HUES48 (cell line): Measurements from ENCODE around the gene KCNMA1.

Experiments used
- H3K27ac ChIP-seq: one replicate; pipeline ENCODE4 v1.7.0; 2013; ENCODE audit warnings: low read depth, low read length, inconsistent platforms
- H3K27me3 ChIP-seq: 2 replicates; pipeline ENCODE4 v1.6.1; 2013; ENCODE audit warnings: mild to moderate bottlenecking, low read length; ENCODE audit not compliant: control insufficient read depth, insufficient read depth
- H3K36me3 ChIP-seq: 2 replicates; pipeline ENCODE4 v1.6.1; 2013; ENCODE audit warnings: low read length; ENCODE audit not compliant: control insufficient read depth, insufficient read depth
- H3K4me1 ChIP-seq: 2 replicates; pipeline ENCODE4 v1.6.1; 2013; ENCODE audit warnings: mild to moderate bottlenecking, low read length; ENCODE audit not compliant: control insufficient read depth, insufficient read depth
- H3K4me3 ChIP-seq: 2 replicates; pipeline ENCODE4 v1.5.1; 2013; ENCODE audit warnings: mild to moderate bottlenecking, low read depth, low read length
- H3K9ac ChIP-seq: 2 replicates; pipeline ENCODE4 v1.6.1; 2013; ENCODE audit warnings: mild to moderate bottlenecking, low read depth, low read length, moderate library complexity
- H3K9me3 ChIP-seq: 2 replicates; pipeline ENCODE4 v1.6.1; 2013; ENCODE audit warnings: low read length; ENCODE audit not compliant: control insufficient read depth, insufficient read depth

Gene KCNMA1

DNA sequence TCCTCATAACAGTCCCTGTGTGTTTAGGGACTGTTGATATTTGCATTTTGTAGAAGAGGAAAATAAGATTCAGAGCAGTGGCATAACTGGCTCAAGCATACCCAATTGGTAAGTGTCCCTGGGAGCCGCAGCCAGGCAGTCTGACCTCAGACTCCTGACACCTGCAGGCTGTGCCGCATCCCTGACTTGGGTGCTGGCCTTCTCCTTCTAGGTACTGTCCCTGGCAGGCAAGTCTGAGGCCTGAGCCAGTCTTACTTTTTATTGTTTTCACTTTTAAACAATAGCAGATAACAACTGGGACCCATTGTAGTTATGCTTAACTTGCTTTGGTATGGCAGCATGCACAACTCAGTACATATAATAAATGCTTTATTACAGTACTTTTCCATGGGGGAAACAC lies 717.0 kb downstream of the KCNMA1 start:
- no peaks in the 10 kb centered on the region for H3K27me3 ChIP-seq
- no peaks in the 10 kb centered on the region for H3K36me3 ChIP-seq
- no peaks in the 10 kb centered on the region for H3K9me3 ChIP-seq
- H3K9ac ChIP-seq = no peak overlapping the region
- no peak overlapping the region for H3K4me3 ChIP-seq
- H3K4me1 ChIP-seq = peaks cover 11% of the 10 kb centered on the region; the same call in 1 of the 2 replicates
- no peak overlapping the region for H3K27ac ChIP-seq

DNA sequence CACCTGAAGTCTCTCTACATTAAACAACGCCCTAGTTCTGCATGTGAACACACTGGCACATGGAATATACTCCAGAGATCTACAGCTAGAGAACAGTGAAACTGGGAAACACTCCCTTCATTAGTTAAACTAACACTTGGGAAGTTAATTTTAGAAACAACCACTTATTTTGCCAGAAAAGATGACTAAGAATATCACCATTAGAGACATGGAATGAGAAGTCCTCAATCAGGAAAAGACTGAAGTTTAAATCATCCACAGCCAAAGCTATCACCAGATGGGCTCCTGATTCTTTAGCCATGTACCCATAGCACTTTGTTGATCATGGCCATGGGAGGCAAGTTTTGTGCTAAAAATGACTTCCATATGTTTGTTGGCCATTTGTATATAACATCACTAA lies 719.5 kb downstream of the KCNMA1 start:
- no peaks in the 10 kb centered on the region for H3K9me3 ChIP-seq
- H3K4me1 ChIP-seq = peaks cover 8% of the 10 kb centered on the region; the same call in 1 of the 2 replicates
- no peaks in the 10 kb centered on the region for H3K36me3 ChIP-seq
- no peaks in the 10 kb centered on the region for H3K27me3 ChIP-seq
- H3K27ac ChIP-seq = no peak overlapping the region
- H3K4me3 ChIP-seq = no peak overlapping the region
- H3K9ac ChIP-seq = no peak overlapping the region

GRCh38 chr10:76917071-76917470 lies 720.5 kb downstream of the KCNMA1 start:
- Histone ChIP-seq H3K36me3 (no peaks in the 10 kb centered on the region), H3K9me3 (no peaks in the 10 kb centered on the region), H3K9ac (no peak overlapping the region)

GRCh38 chr10:76916536-76916935 lies 721.1 kb downstream of the KCNMA1 start:
- no peaks in the 10 kb centered on the region for H3K36me3 ChIP-seq
- H3K27ac ChIP-seq = no peak overlapping the region
- H3K9me3 ChIP-seq = no peaks in the 10 kb centered on the region
- H3K27me3 ChIP-seq = no peaks in the 10 kb centered on the region
- H3K9ac ChIP-seq = no peak overlapping the region
- H3K4me3 ChIP-seq = no peak overlapping the region
- H3K4me1 ChIP-seq = no peaks in the 10 kb centered on the region

More at GRCh38 chr10:76917071-76917470, 720.5 kb downstream of the KCNMA1 start:
- Histone ChIP-seq H3K4me3 (no peak overlapping the region), H3K27me3 (no peaks in the 10 kb centered on the region), H3K27ac (no peak overlapping the region), H3K4me1 (peaks cover 2% of the 10 kb centered on the region; the same call in 1 of the 2 replicates)

GRCh38 chr10:76915316-76915715 lies 722.3 kb downstream of the KCNMA1 start:
- Histone ChIP-seq H3K4me1 (no peaks in the 10 kb centered on the region), H3K27me3 (no peaks in the 10 kb centered on the region), H3K9me3 (no peaks in the 10 kb centered on the region), H3K9ac (no peak overlapping the region), H3K27ac (no peak overlapping the region), H3K4me3 (no peak overlapping the region), H3K36me3 (no peaks in the 10 kb centered on the region)

GRCh38 chr10:76911184-76911583 lies 726.4 kb downstream of the KCNMA1 start:
- H3K36me3 ChIP-seq = no peaks in the 10 kb centered on the region
- no peak overlapping the region for H3K4me3 ChIP-seq
- H3K9me3 ChIP-seq = no peaks in the 10 kb centered on the region
- H3K27me3 ChIP-seq = no peaks in the 10 kb centered on the region
- no peak overlapping the region for H3K9ac ChIP-seq
- no peaks in the 10 kb centered on the region for H3K4me1 ChIP-seq
- no peak overlapping the region for H3K27ac ChIP-seq

GRCh38 chr10:76910184-76910962 lies 727.2 kb downstream of the KCNMA1 start:
- Histone ChIP-seq H3K9me3 (no peaks in the 10 kb centered on the region), H3K4me1 (no peaks in the 10 kb centered on the region), H3K36me3 (no peaks in the 10 kb centered on the region), H3K27me3 (no peaks in the 10 kb centered on the region), H3K27ac (no peak overlapping the region), H3K9ac (no peak overlapping the region), H3K4me3 (no peak overlapping the region)

DNA sequence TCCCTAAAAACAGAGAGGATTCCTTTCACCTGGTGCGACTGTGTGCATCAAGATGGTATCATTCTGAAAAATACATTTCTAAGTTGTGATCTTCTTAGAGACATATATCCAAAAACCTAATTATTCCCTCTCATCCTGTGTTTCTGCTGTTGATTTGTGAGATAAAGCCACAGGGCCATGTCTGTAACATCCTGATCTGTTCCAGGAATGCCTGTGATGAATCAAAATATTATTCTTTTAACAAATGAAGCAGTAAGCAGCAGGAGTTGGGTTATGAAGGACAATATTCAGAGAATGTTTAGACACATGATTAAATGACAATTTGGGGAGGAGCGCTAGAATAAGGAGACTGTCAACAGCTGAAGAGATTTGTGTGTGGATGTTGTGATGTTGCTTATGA lies 731.4 kb downstream of the KCNMA1 start:
- Histone ChIP-seq H3K27ac (no peak overlapping the region), H3K9me3 (no peaks in the 10 kb centered on the region), H3K36me3 (no peaks in the 10 kb centered on the region), H3K27me3 (no peaks in the 10 kb centered on the region), H3K4me3 (no peak overlapping the region), H3K4me1 (no peaks in the 10 kb centered on the region), H3K9ac (no peak overlapping the region)

DNA sequence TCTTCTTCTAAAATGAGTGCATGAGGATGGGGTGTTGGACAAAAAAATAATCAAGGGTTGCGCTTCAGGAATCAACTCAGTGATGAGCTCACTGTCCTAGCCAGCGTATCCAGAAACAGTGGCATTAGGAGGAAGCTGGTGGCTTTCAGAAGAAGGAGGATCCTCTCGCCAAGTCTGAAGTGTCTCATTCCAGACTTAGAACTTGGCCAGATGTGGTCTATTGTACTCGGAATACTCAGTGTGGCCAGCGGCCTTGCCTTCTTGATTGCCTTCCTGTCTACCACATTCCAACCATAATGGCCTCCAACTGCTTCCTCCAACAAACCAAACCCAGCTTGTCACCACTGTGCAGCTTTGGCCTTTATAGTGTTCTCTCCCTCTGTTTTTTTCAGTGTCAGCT lies 732.4 kb downstream of the KCNMA1 start:
- Histone ChIP-seq H3K27me3 (no peaks in the 10 kb centered on the region), H3K4me1 (no peaks in the 10 kb centered on the region), H3K9me3 (no peaks in the 10 kb centered on the region), H3K27ac (no peak overlapping the region), H3K36me3 (no peaks in the 10 kb centered on the region), H3K4me3 (no peak overlapping the region), H3K9ac (no peak overlapping the region)

GRCh38 chr10:76903387-76903945 lies 734.1 kb downstream of the KCNMA1 start:
- Histone ChIP-seq H3K27me3 (no peaks in the 10 kb centered on the region), H3K36me3 (no peaks in the 10 kb centered on the region), H3K4me1 (no peaks in the 10 kb centered on the region), H3K27ac (no peak overlapping the region), H3K9ac (no peak overlapping the region), H3K4me3 (no peak overlapping the region), H3K9me3 (no peaks in the 10 kb centered on the region)

DNA sequence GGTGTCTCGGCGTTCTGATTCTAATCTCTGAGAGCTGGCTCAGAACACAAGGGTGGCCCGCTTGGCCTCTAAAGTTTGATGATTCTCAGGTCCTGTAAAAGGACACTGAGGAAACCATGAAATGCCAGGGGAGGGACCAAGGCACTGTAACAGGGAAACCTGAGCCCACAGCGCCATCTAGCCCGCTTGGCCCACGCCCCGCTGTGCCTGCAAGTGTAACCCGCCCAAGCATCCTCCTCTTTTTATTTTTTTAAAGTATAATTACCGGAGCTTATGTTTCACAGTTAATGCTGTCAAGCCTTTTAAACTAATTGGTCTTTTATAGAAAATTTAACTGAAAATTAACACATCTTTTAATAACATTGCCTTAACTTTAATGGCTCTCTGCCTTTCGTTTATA lies 734.7 kb downstream of the KCNMA1 start:
- Histone ChIP-seq H3K27me3 (no peaks in the 10 kb centered on the region), H3K9me3 (no peaks in the 10 kb centered on the region), H3K27ac (no peak overlapping the region), H3K4me1 (no peaks in the 10 kb centered on the region), H3K36me3 (no peaks in the 10 kb centered on the region), H3K4me3 (no peak overlapping the region), H3K9ac (no peak overlapping the region)
